G401 (cell line): ENCODE data around the gene IST1. TPM values are rescaled to one million over a fixed set of nuclear protein-coding genes. Genes with fewer than 3 reads are reported as not detected.
"Not testable (repeated sequence)": the region's sequence is repeated elsewhere in the genome, so short reads cannot be mapped to it uniquely, and the experiment has no call there.

Experiments
- DNase-seq: peaks from one replicate; pipeline ENCODE4 v3.0.0-alpha.2; 2015; ENCODE audit warnings: low spot score
- in situ Hi-C: cut with HindIII; loops from 2 replicates; pipeline ENCODE4 v1.10.0; 2016; ENCODE audit warnings: low sequenced_read_pairs, mixed read lengths
- total RNA-seq: library from RNA; depleted of rRNA; stranded (reverse); fragments of >200 nt; shearing (Covaris generic); gene quantifications from 2 replicates; pipeline ENCODE4 v1.2.3, GENCODE V29; 2014; rRNA removed

The IST1 gene
- 162 and 187 TPM in 2 replicates for total RNA-seq

DNA sequence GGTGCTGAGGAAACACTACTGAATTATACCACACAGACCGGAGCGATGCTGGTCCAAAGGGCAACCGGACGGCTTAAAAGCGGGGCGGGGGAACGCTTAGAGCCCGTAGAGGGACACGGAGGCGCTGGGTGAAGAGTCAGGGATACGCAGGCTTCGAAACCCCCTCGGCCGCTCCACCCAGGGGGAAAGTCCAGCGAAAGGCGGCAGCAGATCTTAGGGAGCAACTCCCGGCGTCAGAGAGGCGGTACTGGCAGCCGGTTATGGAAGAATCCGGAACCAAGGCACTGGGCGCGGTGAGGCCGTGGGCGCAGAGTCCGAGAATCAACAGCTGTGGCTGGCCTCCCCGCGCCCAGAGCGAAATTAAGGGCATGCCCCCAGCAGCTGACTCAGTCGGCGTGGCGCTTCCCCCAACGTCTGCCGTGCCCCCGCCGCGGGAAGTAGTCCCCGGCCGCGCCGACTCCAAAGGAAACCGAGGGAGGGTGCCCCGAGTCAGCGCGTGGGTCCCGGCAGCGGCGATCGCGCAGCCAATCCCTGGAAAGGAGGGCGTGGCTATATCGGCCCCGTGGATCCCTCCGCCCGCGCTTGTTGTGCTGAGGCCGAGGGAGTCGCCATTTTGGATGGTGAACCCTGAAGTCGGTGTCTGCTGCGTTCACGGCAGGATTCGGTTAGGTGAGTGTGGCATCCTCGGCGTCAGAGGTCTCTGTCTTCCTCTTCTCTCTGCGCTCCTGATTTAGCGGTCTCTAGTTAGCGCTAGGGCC, at the start of gene IST1:
IST1 (plus strand) TSS at position 611 of the 758 bp plus-strand sequence. CDS start 20,110 bp downstream, outside the sequence.
- in situ Hi-C loops, result no loop called here
- DNase-seq, result peak; percentile 97

DNA sequence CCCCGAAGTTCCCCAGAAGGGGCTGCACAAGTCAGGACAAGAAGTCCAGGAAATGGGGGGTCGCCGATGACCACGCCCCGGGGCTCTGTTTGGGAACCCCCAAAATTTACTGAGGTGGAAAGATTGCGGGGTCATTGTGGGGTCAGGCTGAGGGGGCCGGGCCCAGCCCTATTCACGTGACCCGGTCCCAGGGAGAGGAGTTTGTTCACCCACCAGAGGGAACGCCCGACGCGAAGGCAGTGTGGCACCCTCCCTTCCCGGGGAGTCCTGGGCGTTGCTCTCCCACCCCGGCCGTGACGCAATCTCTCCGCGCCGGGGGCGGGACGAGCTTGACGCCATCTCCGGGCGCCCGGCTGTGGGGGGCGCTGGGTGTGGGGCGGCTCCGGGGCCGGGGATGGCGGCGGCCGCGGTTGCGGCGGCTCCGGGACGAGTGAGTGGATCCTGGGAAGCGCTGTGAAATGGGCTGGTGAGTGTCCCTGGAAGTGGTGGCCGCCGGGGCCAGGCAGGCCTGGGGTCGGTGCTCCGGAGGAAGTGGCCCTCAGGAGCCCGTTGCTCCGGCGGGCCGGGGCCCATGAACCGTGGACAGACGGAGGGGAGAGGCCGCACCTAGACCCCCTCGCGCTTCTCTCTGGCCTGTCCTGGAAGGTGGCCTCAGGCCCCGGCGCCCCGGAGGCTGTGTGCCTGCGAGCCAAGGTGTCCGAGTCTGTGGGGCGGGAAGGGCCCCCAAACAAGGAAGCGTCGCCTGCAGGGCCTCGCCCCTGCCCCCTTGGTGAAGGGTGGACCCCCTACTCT, 49.5 kb upstream of the IST1 start, which contains the start of gene ATXN1L:
ATXN1L (plus strand) TSS at position 338 of the 792 bp plus-strand sequence. CDS start 3,765 bp downstream, outside the sequence.
- DNase-seq, result peak; percentile 80
- in situ Hi-C loops, result no loop called here

DNA sequence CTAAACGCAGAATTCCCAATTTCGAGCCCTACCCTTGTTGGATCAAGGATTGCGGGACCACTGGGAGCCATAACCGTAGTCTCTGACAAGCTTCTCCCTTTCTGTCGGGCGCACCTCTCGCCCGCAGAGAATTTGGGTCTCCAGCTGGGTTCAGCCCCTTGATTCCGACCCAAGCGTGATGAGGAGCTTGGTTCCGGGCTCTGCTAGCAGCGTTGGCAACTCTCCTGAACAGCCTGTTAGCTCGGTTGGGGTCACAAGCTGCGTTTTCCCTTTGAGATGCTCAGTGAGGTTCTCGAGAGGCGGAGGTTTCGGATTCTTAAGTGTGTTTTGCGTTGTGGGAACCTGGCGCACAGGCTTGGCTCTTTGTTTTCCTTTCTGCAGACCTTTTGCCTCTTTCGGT, 48.9 kb upstream of the IST1 start:
- in situ Hi-C loops, result no loop called here
- DNase-seq, result peak; percentile 26

DNA sequence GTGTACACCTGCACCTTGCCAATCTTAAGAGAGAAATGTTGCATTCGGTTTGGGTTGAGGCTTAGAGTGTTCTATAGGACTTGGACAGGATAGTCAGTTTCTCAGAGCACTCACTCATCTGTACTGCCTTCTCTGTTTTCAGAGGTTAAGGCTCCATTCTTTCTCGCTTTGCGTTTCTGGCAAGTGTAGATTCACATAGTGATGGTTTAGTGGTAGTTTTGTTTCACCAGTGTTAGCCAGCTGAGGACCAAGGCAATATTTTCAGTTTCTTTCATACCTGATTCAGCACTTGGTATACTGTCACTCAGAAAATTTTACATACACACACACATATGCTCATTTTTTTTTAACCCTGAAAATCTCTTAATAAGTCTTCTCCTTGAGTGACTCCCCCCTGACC, 48.2 kb upstream of the IST1 start:
- in situ Hi-C loops, result no loop called here
- DNase-seq, result no peak

DNA sequence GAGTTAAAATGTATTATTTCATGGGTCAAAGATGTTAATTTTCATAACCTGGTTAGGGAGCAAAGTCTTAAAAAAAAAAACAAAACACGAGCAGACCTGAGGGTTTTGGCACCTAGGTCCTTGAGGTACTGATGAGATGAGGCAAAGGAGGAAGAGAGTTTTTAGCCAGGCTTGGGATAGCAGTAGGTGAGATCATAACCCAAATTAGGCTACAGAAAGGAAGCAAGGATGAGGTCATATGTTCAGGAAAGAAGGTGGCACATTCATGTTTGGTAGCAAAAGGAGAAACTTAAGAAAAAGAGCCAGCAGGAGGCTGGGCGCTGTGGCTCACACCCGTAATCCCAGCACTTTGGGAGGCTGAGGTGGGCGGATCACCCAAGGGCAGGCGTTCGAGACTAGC, 46.7 kb upstream of the IST1 start:
- in situ Hi-C loops, result no loop called here

DNA sequence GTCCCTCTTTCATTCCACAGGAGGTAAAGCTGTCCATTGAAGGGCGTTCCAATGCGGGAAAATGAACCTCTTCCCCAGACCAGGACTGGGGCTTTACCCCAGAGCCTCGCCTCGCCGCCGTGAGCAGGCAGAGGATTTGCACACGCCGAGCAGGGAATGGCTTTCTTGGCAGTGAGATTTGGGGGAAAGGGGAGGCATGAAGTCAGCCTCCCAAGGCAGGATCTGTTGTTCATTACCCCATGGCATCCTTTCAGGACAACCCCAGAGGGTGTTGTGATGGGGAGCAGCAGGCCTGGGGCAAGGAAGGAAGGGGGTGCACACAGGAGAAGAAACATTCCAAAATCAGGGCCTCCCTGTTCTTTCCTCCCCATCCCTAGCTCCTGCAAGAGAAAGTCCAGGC, 43.6 kb upstream of the IST1 start:
- DNase-seq, result no peak
- in situ Hi-C loops, result no loop called here

More for the DNA sequence above, 46.7 kb upstream of the IST1 start:
- no peak for DNase-seq

DNA sequence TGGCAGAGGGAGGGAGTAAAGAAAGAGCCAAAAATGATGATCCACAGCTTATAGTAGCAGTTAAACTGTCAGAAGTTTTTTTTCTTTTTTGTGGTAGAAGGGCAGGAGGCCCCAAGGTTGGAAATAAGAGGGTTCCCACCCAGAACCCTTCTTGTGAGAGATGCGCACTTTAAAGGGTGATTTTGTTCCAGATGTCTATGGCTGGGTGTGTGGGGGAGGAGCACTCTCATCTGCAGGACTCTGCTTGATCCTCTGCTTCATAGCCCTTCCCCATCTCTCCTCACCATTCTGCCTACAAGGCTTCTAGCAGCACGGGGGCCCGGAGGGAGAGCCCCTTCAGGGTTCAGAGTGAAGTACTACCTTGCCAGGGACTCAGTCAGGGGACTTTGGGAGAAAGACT, 43.2 kb upstream of the IST1 start:
- in situ Hi-C loops, result no loop called here
- no peak for DNase-seq

DNA sequence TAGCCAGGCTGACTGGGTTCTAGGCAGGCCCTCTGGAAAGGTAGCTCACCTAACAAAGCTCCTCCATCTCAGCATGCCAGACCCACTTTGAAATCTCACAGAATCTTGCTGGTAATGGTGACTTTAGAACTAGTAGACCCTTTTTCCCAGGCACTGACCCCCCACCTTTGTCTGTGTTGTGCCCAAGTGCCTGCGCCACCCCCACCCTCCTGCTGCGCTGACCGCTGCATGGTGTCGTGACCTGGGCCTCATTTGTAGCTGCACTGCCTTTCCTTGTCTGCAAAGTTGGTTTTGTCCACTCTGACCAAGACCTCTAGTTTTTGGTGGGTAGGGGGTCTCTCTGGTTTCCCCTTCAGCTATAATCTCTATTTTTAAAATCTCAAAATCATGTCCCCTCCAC, 42.8 kb upstream of the IST1 start:
- in situ Hi-C loops, result no loop called here
- DNase-seq, result no peak

DNA sequence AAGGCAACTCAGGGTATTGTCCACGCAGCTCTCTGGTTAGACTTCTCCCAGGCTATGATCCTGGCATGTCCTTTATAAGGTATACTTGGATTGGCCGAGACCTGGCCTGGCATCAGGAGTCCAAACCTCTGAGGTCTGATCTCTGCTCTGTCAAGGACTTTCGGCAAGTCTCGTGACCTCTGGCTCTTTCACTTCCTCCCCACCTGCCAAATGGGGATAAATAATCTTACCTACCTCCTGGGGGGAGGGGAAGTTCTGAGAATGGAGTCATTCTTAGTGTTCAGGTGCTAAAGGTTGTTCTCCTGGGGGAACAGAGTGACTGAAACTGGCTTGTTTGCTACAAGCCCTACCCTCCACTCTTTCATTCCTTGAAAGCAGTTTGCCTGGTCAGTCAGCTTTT, 41.9 kb upstream of the IST1 start:
- in situ Hi-C loops, result no loop called here
- DNase-seq, result no peak

DNA sequence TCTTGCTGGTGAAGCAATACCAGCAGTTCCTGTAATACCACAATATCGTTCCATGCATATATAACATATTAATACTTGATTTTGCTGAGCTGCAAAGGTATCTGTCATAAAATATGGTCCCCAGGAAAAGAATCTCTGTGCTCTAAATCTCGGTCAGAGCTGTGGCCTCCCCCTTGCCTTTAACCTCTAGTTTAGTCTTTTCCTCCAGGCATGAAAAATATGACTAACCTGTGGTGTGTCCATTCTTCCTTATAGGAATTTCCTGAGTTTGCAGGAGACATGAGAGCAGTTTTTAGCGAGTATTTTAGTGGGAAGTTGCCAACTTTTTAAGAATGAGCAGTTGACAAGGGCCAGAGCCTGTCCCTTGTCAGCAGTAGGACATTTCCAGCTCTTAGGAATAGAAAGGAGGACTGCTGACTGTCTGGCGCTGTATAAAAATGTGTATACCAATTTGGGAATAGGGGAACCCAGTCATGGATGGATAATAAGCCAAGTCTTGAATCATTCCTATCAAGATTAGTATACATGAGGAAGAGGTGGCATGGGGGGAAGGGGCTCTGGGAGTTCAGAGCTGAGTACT, 40.9 kb upstream of the IST1 start:
- in situ Hi-C loops, result no loop called here
- no peak for DNase-seq

DNA sequence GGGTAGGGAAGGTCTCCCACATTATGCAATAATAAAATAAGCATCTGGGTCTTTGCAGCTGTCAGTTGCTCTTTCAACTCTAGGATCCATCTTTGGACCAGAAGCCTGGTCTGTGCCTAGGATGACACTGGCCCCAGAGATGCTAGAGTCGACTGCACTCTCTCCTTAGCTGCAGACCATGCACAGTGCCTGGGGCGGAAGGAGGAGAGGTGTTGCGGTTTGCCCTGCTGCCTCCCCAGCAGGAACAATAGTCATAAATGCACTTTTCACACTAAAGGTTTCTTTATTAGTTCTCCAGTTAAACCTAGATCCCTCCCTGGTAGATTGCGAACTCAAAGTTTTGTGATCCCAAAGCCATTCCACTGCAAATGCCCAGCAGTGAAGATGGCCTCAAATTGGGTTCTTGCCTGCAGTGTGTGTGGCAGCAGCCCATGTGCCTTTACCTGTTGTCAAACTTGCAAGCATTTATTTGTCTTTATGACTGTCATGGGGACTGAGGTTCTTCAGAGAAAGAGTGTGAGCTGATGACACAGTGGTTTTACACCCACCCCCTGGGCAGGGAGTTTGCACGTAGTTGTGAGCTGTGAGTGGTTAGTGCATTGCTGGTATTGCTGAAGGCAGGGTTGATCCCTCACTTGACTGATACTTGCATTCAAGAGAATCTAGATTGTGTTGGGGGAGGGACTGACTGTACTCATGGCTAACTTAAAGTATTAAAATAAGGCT, 39.2 kb upstream of the IST1 start:
- in situ Hi-C loops, result no loop called here
- DNase-seq, result no peak

DNA sequence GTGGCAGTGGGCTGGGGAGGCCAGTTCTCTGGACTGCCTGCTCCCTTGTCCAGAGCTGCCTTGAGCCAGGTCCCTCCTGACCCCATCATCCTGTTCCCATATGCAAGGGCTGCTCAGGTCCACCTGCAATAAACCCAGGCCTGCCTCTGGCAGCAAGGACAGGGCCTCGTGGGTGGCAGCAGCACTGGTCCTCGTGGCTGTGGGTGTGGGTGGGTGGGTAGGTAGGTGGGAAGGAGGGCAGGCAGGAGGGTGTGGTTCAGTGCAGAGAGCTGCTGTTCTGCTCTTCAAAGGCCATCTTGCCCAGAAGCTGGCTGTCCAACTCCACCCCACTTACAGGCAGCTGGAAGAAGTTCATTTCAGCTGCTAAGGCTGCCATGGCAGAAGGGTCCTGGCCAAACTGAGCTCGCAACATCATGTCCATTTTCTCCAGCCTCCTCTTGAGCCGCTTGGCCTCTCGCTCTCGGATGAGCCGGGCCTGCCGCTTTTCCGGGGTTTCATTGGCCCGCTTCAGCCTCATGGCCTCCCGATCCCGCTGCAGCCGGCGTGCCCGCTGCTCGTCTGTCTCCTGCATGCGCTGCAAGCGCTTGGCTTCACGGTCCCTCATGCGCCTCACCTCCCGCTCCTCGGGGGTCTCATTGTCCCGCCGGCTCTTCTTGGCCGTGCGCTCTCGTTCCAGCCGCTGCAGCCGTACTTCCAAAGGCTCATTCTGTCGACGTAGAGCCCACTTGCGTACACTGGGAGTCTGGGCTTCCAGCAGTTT, 35.4 kb upstream of the IST1 start:
- no peak for DNase-seq
- in situ Hi-C loops, result no loop called here

DNA sequence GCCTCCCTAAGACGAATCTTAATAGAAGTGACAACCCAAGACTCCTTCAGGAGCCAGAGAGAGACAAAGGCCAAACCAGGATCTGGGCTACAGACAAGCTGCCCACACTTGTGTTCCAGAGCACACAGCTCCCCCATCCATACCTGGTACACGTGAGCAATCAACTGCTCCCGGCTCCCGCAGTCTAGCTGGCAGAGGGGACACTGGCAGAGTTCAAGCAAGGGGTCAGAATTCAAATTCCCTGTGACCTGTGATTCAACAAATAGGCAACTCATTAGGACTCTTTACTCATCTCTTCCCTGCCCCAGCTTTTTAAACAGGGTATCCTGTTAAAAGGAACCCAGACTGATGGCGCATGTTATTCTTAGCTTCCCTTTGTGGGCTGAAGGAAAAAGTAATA, 31.3 kb upstream of the IST1 start:
- in situ Hi-C loops, result no loop called here
- no peak for DNase-seq

DNA sequence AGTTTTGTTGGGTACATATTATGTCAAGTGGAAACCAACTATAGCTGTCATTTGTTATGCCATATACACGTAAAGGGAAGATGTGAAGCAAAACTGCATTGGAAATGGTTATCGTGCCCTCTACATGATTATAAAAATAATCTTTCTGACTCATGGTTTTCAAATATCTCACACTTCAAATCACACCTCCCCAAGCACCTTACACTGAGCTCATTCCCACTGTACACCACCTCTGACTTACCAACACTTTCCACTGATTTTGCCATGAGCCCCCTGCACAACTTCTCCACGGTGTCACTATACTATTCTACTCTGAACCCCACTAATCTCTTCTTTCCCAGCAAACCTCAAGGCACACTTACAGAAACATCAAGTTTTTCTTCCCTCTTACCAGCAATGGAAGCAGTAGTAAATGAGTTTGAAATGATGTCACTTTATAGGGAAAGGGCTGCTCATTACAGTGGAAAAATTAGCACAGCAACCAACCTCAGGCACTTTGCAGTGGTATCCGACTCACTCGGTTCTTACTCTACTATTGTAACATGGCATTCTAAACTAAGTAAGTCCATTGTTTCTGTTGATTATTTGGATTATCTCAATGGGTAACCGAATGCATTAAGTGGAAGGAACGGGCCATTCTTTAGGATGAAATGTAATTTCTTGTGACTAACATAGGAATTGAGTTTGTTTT, 30.0 kb upstream of the IST1 start:
- in situ Hi-C loops, result no loop called here
- DNase-seq, result no peak

DNA sequence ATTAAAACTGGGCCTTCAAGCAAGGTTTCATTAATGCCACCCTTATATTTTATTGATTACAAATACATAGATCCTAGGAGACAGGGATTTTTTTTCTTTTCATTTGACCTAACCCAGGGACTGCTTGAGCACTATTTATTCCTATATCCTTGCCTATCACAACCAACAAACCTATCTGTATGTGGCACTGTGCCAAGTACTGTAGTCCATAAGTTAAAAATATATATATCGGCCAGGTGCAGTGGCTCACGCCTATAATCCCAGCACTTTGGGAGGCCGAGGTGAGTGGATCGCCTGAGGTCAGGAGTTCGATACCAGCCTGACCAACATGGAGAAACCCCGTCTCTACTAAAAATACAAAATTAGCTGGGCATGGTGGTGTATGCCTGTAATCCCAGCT, 28.2 kb upstream of the IST1 start:
- in situ Hi-C loops, DNase-seq: not testable (repeated sequence)

DNA sequence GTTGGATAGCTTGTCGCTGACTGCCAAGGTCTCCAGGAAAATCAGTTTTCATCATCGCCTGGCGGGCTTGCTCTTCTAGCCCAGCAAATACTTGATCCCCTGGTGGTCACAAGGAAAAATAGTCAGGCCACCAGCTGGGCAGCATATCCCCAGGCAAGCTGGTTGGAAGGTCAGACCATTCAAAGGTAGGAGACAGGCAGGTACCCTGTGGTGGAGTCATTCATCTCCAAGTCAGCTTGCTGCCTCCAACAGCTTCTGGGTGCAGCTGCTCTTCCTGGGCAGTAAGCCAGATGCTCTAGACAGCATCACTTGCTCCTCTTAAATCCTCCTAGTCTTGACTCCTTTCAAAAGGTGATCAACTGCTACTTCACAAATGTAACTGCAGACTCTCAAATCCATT, 27.4 kb upstream of the IST1 start:
- peak; percentile 80 for DNase-seq
- in situ Hi-C loops, result no loop called here

DNA sequence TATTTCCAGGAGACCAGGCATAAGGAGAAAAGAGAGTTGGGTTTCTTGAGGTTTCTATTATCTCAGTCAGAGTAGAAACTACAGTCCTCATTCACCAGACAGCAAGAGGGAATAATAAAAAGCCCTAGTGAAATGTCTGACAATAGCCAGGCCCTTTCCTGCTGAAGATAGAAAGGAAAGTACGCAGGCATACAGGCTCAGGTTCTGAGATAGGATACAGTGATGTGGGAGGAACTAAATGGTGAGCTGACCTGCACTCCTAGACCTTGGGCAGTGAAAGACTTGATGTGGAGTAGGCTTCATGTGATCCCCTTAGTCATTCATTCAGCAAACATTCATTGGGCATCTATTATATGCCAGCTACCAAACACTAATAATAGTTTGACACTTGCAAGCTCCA, 26.2 kb upstream of the IST1 start:
- no peak for DNase-seq
- in situ Hi-C loops, result no loop called here

DNA sequence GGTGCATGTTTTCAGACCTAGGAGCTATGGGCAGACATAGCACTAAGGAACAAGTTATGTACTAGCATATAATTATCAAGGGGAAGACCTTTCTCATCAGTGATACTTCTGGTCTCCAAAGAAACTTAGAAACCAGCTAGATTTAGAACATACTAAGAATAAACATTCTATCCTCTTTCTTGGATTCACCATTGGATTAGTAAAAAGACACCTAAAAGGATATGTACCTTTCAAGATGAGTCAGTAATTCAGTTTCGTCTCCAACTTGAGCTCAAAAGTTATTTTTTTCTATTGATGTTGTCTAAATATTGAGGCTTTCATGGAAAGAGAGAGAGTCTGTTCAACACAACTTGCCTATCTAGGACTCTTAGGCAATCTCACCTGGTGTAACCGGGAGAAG, 24.5 kb upstream of the IST1 start:
- DNase-seq, result no peak
- in situ Hi-C loops, result loop anchor here (5.0 to 10.0 kb wide), 2 partner anchors 64 to 84 kb away; no protein-coding TSS in a partner anchor
